ENCODE measurements around the gene SUN1.
"Not testable (repeated sequence)": the region's sequence is repeated elsewhere in the genome, so short reads cannot be mapped to it uniquely, and the experiment has no call there.

The SUN1 gene

GRCh38 chr7:832167-832967 is at the start of gene SUN1:
Gene SUN1 (plus strand): TSS chr7:832476. CDS start chr7:832525, 49 bp downstream.
- DNase-seq (ENCODE audit: low read depth, low spot score), result peak; percentile 84

- no peak for DNase-seq (ENCODE audit: low read depth, low spot score)
These were observed 49.4 kb upstream of the SUN1 start for GRCh38 chr7:782718-783449.

GRCh38 chr7:783556-784490 is 48.5 kb upstream of the SUN1 start:
- no peak for DNase-seq (ENCODE audit: low read depth, low spot score)

- DNase-seq (ENCODE audit: low read depth, low spot score), result no peak
These were observed 47.3 kb upstream of the SUN1 start for GRCh38 chr7:784971-785370.

- DNase-seq (ENCODE audit: low read depth, low spot score), result no peak
These were observed 46.9 kb upstream of the SUN1 start for GRCh38 chr7:785416-785815.

GRCh38 chr7:786472-787255 is 45.6 kb upstream of the SUN1 start:
- DNase-seq (ENCODE audit: low read depth, low spot score), result peak; percentile 81

- no peak for DNase-seq (ENCODE audit: low read depth, low spot score)
These were observed 44.7 kb upstream of the SUN1 start for GRCh38 chr7:787332-788240.

- DNase-seq (ENCODE audit: low read depth, low spot score), result no peak
These were observed 40.8 kb upstream of the SUN1 start for GRCh38 chr7:791519-791918.

- no peak for DNase-seq (ENCODE audit: low read depth, low spot score)
These were observed 38.1 kb upstream of the SUN1 start for GRCh38 chr7:794207-794606.

- no peak for DNase-seq (ENCODE audit: low read depth, low spot score)
These were observed 37.5 kb upstream of the SUN1 start for GRCh38 chr7:794671-795329.

GRCh38 chr7:796434-797169 is 35.7 kb upstream of the SUN1 start:
- not testable (repeated sequence) for DNase-seq (ENCODE audit: low read depth, low spot score)

GRCh38 chr7:798921-799470 is 33.3 kb upstream of the SUN1 start:
- no peak for DNase-seq (ENCODE audit: low read depth, low spot score)

- no peak for DNase-seq (ENCODE audit: low read depth, low spot score)
These were observed 31.6 kb upstream of the SUN1 start for GRCh38 chr7:800692-801091.

GRCh38 chr7:801351-801750 is 30.9 kb upstream of the SUN1 start:
- DNase-seq (ENCODE audit: low read depth, low spot score), result not testable (repeated sequence)

GRCh38 chr7:801940-802381 is 30.3 kb upstream of the SUN1 start:
- peak; percentile 21 for DNase-seq (ENCODE audit: low read depth, low spot score)

GRCh38 chr7:802500-803242 is 29.6 kb upstream of the SUN1 start:
- no peak for DNase-seq (ENCODE audit: low read depth, low spot score)

GRCh38 chr7:803243-803635 is 29.0 kb upstream of the SUN1 start:
- no peak for DNase-seq (ENCODE audit: low read depth, low spot score)

- DNase-seq (ENCODE audit: low read depth, low spot score), result not testable (repeated sequence)
These were observed 28.5 kb upstream of the SUN1 start for GRCh38 chr7:803796-804195.

All from astrocyte of the hippocampus (primary cell).